T-helper 2 cell (primary cell): ENCODE data around the gene FAM72C.
"Not testable (repeated sequence)": the region's sequence is repeated elsewhere in the genome, so short reads cannot be mapped to it uniquely, and the experiment has no call there.

Experiments used
- DNase-seq, 5 experiments: peaks; one replicate each; pipeline versions ENCODE4 v3.0.0 to v3.0.0-alpha.2; 2012 to 2022
- total RNA-seq, 2 donors: gene quantifications; one replicate each; lab custom pipeline; 2026; lab: John Stamatoyannopoulos, UW

FAM72C gene
- 0 reads per million in 2 donors for total RNA-seq

GRCh38 chr1:143971924-143972700, at the start of gene FAM72C:
Gene FAM72C, minus strand, starts transcription at chr1:143971986. Its CDS starts 845 bp downstream, at chr1:143971141.
- not testable (repeated sequence) for DNase-seq

GRCh38 chr1:144020001-144020738, 48.4 kb upstream of the FAM72C start:
- DNase-seq: not testable (repeated sequence)

- not testable (repeated sequence) for DNase-seq
Measured at GRCh38 chr1:144019101-144019500, 47.3 kb upstream of the FAM72C start.

GRCh38 chr1:144015180-144015966, 43.6 kb upstream of the FAM72C start:
- DNase-seq: not testable (repeated sequence)

GRCh38 chr1:144014528-144014927, 42.7 kb upstream of the FAM72C start:
- not testable (repeated sequence) for DNase-seq

- DNase-seq: not testable (repeated sequence)
Measured at GRCh38 chr1:144014121-144014520, 42.3 kb upstream of the FAM72C start.

DNA sequence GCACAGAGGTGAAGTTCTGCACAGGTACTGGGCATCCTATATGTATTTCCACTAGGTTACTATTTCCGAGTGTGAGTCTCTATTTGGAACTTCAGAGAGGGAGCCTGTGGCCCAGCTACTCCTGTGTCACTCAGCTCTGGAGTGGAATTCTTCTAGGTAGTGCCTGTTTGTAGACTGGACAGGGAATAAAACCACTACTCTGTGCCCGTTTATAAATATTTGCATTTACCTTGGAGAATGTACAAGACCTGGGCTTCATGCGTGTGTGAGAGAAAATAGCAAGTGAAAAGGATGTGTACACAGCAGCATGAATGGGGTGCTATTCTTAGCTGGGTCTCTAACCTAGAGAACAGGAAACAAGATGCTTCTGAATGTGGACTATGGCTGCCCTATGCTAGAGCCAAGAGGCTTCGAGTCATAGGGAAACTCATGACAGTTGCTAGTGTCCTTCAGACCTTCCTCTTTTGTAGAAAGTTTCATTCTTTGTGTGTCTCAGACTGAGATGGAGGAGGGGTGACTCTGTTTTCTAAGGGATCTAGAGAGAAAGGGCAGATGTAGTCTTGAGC, 40.5 kb upstream of the FAM72C start:
- not testable (repeated sequence) for DNase-seq

DNA sequence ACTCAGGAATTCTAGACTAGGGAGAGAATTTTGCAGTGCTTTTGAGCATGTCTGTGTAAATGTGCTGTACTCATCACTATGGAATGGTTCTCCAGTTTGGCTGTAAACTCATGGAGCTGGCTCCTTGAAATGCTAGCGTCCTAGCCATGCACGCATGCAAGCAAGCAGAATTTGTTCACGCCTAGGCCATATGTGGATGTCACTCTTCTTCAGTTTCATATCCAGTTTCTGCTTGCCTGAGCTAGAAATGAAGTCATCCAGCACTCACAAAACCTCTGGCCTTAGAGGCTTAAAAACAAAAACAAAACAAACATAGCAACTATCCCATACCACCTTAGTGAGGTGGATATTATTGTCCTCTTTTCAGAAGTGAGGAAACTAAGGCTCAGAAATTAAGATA, 37.6 kb upstream of the FAM72C start:
- not testable (repeated sequence) for DNase-seq

GRCh38 chr1:144004259-144004658, 32.5 kb upstream of the FAM72C start:
- not testable (repeated sequence) for DNase-seq

GRCh38 chr1:144003306-144004029, 31.7 kb upstream of the FAM72C start:
- DNase-seq: not testable (repeated sequence)

- DNase-seq: not testable (repeated sequence)
Measured at GRCh38 chr1:144002141-144002881, 30.5 kb upstream of the FAM72C start.

DNA sequence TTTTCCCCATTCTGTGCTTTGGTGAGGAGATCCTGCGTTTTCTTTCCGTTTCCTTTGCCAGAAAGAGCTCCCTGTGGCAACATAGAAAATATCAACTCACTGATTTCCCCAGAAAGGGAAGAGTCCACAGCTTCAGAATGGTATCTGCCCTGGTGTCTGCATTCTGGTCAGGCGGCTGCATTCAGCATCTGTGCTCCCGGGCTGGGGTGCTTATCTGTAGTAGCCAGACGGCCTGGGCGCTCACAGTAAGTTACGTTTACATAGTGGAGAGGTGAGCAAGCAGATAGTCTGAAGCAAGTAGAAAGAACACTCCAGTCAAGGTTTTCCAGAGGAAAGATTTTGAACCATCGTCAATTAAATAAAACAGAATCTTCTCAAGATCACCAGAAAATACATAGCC, 29.3 kb upstream of the FAM72C start:
- DNase-seq: not testable (repeated sequence)

DNA sequence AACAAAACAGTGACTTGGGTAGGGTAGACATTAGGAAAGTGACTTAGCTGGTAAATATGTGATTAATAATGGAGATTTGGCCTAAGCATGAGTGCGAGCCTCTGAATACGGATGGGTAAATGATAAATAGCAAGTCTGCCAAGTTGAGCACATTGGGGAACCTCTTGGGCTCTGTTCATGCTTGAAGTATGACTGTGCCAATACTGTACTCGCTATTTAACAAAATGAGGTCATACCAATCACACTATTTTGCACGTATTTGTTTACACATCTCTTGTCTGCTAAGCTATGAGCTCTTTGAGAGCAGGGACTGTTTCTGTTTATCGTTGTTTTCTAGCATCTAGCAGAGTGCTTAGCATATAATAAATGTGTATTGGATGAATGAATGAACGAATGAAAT, 24.2 kb upstream of the FAM72C start:
- DNase-seq: not testable (repeated sequence)

DNA sequence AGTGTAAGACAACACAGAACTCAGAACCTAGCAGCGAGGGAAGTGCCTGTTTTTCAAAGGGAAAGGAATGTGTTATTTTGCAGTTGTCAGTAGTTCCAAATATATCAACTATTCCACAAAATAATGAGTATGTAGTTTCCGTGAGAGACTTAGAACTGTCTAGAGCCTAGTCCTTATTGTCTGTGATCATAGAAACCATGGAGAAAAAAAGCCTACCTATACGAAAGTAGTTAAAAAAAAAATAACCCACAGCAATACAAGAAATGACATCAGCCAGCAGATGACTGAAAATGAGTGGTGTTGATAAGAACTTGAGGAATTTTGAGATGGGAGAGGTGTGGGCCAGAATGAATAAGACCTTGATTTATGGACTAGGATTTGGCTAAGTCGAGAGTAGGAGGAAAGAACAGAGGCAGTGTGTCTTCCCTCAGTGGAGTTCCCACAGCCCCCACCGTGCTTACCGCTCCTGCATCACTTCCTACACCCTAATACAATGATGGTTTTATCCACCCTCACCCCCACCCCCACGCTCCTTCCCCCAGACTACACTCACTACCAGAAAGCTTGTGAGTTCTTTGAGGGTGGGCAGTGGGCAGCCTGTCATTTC, 21.6 kb upstream of the FAM72C start:
- not testable (repeated sequence) for DNase-seq

DNA sequence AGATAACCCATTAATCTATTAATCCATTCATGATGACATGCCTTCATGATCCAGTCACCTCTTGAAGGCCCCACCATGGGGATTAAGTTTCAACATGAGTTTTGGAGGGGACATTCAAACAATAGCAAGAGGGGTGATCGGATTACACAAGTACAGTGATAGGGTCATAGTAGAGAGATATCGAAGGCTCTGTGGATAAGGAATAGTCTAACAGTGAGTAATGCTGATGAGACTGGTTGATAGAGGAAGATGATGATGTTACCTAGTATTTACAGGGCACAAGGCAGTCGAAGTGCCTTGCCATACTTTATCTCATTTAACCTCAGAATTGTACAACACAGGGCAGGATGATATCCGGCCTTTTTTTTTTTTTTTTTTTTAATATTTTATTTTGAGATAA, 18.9 kb upstream of the FAM72C start:
- not testable (repeated sequence) for DNase-seq

GRCh38 chr1:143989719-143990118, 17.9 kb upstream of the FAM72C start:
- not testable (repeated sequence) for DNase-seq

- not testable (repeated sequence) for DNase-seq
Measured at GRCh38 chr1:143989427-143989712, 17.6 kb upstream of the FAM72C start.

DNA sequence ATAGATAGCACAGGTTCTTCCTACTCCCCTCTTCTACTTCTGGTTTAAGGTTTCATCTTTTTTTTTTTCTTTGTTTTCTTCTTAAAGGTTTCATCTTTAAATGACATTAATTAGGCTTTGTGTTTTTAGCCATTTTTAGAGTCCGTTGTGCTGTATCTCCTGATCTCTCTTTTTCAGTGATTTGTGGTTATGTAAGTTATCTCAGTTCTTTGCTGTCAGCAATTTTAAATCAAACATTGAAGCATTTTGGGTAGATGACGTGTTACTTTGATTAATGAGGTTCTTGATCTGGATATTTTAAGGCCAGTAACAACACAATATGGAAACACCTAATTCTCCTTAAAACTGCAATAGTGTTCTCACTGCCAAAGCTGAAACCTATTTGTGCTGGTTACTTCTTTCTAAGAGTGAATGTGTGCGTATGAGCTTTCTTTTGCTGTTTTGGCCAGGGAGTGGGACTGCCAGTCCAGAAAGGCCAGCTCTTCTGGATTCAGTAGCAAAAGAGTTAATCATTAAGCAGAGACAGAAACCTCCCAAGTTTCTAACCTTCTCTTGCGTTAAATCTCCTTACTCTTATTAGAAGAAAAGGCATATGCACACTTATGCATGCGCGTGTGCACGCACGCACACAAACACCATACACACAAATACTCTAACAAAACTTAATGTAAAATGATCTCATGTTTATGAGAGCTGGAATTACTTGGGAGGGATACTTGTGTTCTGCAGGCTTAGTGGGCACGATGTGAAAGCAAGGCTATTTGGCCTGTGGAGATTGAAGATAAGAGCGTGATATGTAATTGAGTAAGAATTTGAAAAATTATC, 17.0 kb upstream of the FAM72C start:
- not testable (repeated sequence) for DNase-seq

DNA sequence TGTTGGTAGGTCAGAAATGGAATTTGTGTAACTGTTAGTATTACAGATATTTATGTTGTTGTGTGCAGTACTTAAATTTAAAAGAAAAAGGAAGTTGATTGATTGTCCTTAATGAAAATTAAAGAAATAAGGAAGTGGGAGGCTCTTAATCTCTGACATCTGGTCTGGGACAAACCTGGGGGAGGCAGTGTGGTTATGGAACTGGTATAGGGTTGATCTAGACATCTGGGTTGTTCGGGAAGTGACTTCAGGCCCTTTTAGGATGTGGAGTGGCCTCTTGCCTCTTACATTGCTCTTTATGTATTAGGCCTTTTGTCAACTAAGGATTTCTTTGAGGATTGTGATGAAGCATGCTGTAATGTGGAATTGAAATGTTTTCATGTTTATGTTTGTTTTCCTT, 16.1 kb upstream of the FAM72C start:
- DNase-seq: not testable (repeated sequence)
